K562 treated with DMSO at 1 percent for 24 hours (cell line): Measurements from ENCODE around the gene DNAJC24. TPM values are rescaled to one million over a fixed set of nuclear protein-coding genes. Genes with fewer than 3 reads are reported as not detected.

Experiments used
- total RNA-seq: library from RNA; unstranded; fragments of 300-600 nt; gene quantifications from 2 replicates; pipeline ENCODE4 v1.2.3, GENCODE V29; 2022; ENCODE audit warnings: low read depth; ENCODE audit not compliant: insufficient read depth

Gene DNAJC24
- total RNA-seq = 6.2 and 7.3 TPM in 2 replicates

DNA sequence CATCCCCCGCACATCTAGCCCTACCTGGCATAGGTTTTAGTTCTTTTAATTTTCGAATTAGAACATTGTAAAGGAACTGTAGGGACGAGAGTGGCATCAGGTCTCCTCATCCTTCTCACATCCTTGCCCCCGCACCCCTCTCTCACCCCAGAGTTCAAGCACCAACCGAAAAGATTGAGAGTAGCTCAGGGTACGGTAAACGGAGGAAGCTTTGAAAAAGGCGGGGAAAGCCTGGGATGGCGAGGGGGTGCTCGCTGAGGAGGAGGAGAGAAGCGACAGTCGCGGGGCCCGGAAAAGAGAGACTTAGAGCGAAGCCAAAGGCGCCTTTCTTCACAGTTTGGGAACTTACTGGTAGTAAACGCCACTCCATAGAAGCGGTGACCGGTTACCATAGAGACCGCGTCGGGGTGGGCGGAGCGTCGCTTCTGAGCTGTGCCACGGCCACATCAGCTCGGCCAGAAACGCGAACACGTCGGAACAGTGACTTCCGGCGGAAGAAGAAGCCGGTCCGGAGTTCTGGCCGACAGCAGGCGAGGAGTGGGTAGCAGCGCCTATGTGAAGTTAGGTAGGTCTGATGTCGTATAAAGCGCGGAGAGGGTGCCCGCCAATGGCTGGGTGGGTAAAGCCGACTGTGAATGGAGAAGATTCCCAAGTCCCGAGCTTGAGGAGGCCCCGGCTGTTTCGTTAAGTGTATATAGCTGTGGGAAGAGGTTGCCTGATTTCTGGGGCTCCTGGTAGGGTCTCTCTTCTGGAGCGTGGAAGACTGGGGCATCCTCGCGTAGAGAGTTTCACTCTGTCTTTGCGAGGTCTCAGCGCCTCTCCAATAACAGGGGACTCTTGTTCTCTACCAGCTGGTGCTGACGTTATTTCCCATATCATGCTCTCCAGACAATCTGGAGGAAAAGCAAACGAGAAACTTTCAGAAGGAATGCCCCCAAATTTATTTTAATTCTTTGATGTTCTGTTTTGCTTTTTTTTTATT, at the start of gene DNAJC24, which contains the start of gene DCDC1:
DNAJC24 (plus strand) TSS at position 513 of the 982 bp plus-strand sequence. CDS start 889 bp downstream, outside the sequence.
DCDC1 (minus strand) TSS at position 392 of the 982 bp plus-strand sequence. CDS start 41,459 bp downstream, outside the sequence.

Other genes with a start within 250 kb of the DNAJC24 start
- gene DCDC1, start 121 bp upstream of the DNAJC24 start, total RNA-seq = not detected in 2 replicates
- gene IMMP1L, start 139.8 kb downstream of the DNAJC24 start, total RNA-seq = 27.1 and 33.4 TPM in 2 replicates
- gene ELP4, start 139.9 kb downstream of the DNAJC24 start, total RNA-seq = 15.7 and 16.3 TPM in 2 replicates